Esophagus muscularis mucosa (tissue), 4 donors: Measurements from ENCODE around the gene PSAT1. TPM values are rescaled to one million over a fixed set of nuclear protein-coding genes. Genes with fewer than 3 reads are reported as not detected.

Experiments
- DNase-seq: peaks from one replicate; pipeline ENCODE4 v3.0.0-alpha.2; 2017; ENCODE audit errors: extremely low spot score
- H3K27ac ChIP-seq, 4 donors: fragments of 200-600 bp; sonication (generic); replicated peaks in 1 of 4; 1 replicate in 3 of 4; 2 replicates in 1 of 4; pipeline ENCODE4 v1.5.1; 2016 to 2019; ENCODE audit warnings: mild to moderate bottlenecking in 1 of 4
- H3K27me3 ChIP-seq, 4 donors: fragments of 200-600 bp; sonication (generic); one replicate each; pipeline versions ENCODE4 v1.5.1 to v1.6.0; 2016 to 2019
- H3K36me3 ChIP-seq, 4 donors: fragments of 200-600 bp; sonication (generic); one replicate each; pipeline ENCODE4 v1.5.1; 2016 to 2019
- H3K4me1 ChIP-seq, 4 donors: fragments of 200-600 bp; sonication (generic); one replicate each; pipeline ENCODE4 v1.5.1; 2016 to 2019
- H3K4me3 ChIP-seq, 4 donors: fragments of 200-600 bp; sonication (generic); 1 replicate in 2 of 4; 2 replicates in 2 of 4; pipeline ENCODE4 v1.5.1; 2016 to 2019; ENCODE audit warnings: mild to moderate bottlenecking in 4 of 4, moderate library complexity in 1 of 4
- H3K9me3 ChIP-seq, 4 donors: fragments of 200-600 bp; sonication (generic); 1 replicate in 3 of 4; 2 replicates in 1 of 4; pipeline ENCODE4 v1.5.1; 2016 to 2019
- CTCF ChIP-seq, 3 experiments: fragments of 200-600 bp in 2 of 3; fragments of 450-650 bp in 1 of 3; sonication (generic) in 2 of 3; IDR thresholded peaks; one replicate each; pipeline ENCODE4 v1.5.1; 2017 to 2019; ENCODE audit warnings: antibody characterized with exemption in 3 of 3, mild to moderate bottlenecking in 2 of 3, moderate library complexity in 1 of 3
- EP300 ChIP-seq: sonication (generic); formaldehyde crosslinking; IDR thresholded peaks from one replicate; pipeline ENCODE4 v1.6.1; 2017; ENCODE audit warnings: antibody characterized with exemption
- POLR2A ChIP-seq: fragments of 450-650 bp; IDR thresholded peaks from one replicate; pipeline ENCODE4 v1.6.1; 2017; ENCODE audit warnings: antibody characterized with exemption, moderate library complexity, mild to moderate bottlenecking, low read depth
- POLR2AphosphoS5 ChIP-seq, 2 donors: sonication (generic); formaldehyde crosslinking; IDR thresholded peaks; one replicate each; pipeline ENCODE4 v1.6.1; 2017; ENCODE audit warnings: antibody characterized with exemption in 2 of 2
- WGBS: methylation state at CpG from one replicate; pipeline ENCODE4 v1.1.5; 2018; 5-methylcytosine and 5-hydroxymethylcytosine counted together
- intact Hi-C: fragments of 100-400 bp; cut with DNase I; formaldehyde crosslinking; loops from one replicate; pipeline ENCODE4 v1.15.1; 2023
- total RNA-seq, 4 donors: library from RNA; depleted of rRNA; stranded (reverse); fragments of >200 nt; gene quantifications; one replicate each; pipeline versions ENCODE4 v1.1.0 to v1.2.1, GENCODE V29; 2016

Gene PSAT1
- total RNA-seq, 4 donors from 2014 or later: 1.7 to 4.6 (median 2.5) TPM

DNA sequence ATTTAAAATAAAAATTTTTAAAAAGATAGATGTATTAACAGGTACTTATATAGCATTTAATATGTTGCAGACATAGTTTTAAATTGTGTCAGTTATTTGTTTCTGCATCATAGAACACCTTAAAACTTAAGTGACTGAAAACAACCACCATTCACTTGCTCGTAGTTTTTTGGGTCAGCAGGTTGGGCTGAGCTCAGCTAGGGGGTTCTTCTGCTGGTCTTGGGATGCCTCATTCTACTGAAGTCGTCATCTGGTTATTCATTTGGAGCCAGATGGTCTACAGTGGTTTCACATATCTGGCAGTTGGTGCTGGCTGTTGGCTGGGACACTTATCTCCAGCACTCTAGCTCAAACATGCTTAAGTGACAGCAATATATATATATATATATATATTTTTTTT, 29.6 kb downstream of the PSAT1 start:
- 89% methylated on average over 2 of the region's 2 CpGs for WGBS
- no peak overlapping the region for H3K27ac ChIP-seq
- H3K9me3 ChIP-seq: no peaks in the 10 kb centered on the region
- H3K27me3 ChIP-seq: no peaks in the 10 kb centered on the region
- peak; percentile 17 for DNase-seq
- no peaks in the 10 kb centered on the region for H3K36me3 ChIP-seq
- TF ChIP-seq CTCF (IDR thresholded peaks at IDR 0.05): no peak
- no peak overlapping the region for H3K4me3 ChIP-seq
- peaks cover 0 to 14% (median 13%) of the 10 kb centered on the region in 4 donors for H3K4me1 ChIP-seq
- intact Hi-C loops: no loop called here

DNA sequence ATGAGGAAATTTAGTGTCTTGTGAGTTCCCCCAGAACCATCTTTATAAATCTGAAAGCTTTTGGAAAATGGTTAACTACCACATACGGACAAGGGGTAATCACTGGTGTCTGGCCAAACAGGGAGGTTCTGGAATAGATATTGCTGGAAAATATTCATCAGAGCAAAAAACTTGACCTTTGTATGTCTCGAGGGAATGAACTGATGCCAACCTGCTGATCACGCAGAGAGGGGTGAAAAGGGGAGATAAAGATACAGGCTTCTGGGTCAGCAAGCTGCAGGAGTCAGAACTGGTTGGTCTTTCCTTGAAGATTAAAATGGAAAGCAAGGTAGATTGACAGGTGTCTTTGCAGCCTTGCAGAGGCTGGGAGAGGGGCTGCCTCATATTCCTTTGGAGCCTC, 35.5 kb downstream of the PSAT1 start:
- H3K27ac ChIP-seq: no peak overlapping the region
- H3K36me3 ChIP-seq: no peaks in the 10 kb centered on the region
- H3K9me3 ChIP-seq: no peaks in the 10 kb centered on the region
- H3K4me3 ChIP-seq: no peak overlapping the region
- intact Hi-C loops: no loop called here
- 88% methylated on average over 3 of the region's 3 CpGs for WGBS
- H3K4me1 ChIP-seq: no peaks in the 10 kb centered on the region
- DNase-seq: no peak
- no peaks in the 10 kb centered on the region for H3K27me3 ChIP-seq
- TF ChIP-seq CTCF (IDR thresholded peaks at IDR 0.05): no peak
- TF ChIP-seq EP300: no peak
- no peak for TF ChIP-seq POLR2A
- no peak for TF ChIP-seq POLR2AphosphoS5 (IDR thresholded peaks at IDR 0.05)

GRCh38 chr9:78348848-78349247, 51.9 kb downstream of the PSAT1 start:
- TF ChIP-seq EP300 (no peak), POLR2AphosphoS5 (IDR thresholded peaks at IDR 0.05) (no peak), CTCF (IDR thresholded peaks at IDR 0.05) (no peak), POLR2A (no peak)
- no peaks in the 10 kb centered on the region for H3K27me3 ChIP-seq
- DNase-seq: no peak
- H3K27ac ChIP-seq: no peak overlapping the region
- 100% methylated on average over 1 of the region's 1 CpG for WGBS
- intact Hi-C loops: no loop called here
- H3K4me1 ChIP-seq: no peaks in the 10 kb centered on the region
- H3K36me3 ChIP-seq: no peaks in the 10 kb centered on the region
- H3K9me3 ChIP-seq: no peaks in the 10 kb centered on the region
- H3K4me3 ChIP-seq: no peak overlapping the region

- H3K36me3 ChIP-seq: no peaks in the 10 kb centered on the region
- WGBS: 77% methylated on average over 2 of the region's 2 CpGs
Observed at GRCh38 chr9:78351816-78352215, 54.9 kb downstream of the PSAT1 start.

More at GRCh38 chr9:78351816-78352215, 54.9 kb downstream of the PSAT1 start:
- Histone ChIP-seq H3K27me3 (no peaks in the 10 kb centered on the region), H3K9me3 (no peaks in the 10 kb centered on the region), H3K27ac (no peak overlapping the region), H3K4me1 (no peaks in the 10 kb centered on the region), H3K4me3 (no peak overlapping the region)
- intact Hi-C loops: no loop called here
- no peak for DNase-seq
- no peak for TF ChIP-seq EP300
- TF ChIP-seq POLR2A: no peak
- no peak for TF ChIP-seq CTCF (IDR thresholded peaks at IDR 0.05)
- no peak for TF ChIP-seq POLR2AphosphoS5 (IDR thresholded peaks at IDR 0.05)
